K562 (cell line): ENCODE data around the gene TSEN54. TPM values are rescaled to one million over a fixed set of nuclear protein-coding genes. Genes with fewer than 3 reads are reported as not detected.

Source experiments
- CBX2 ChIP-seq: fragments of 200-600 bp; sonication (generic); IDR thresholded peaks from one replicate; pipeline ENCODE4 v1.6.1; 2012; ENCODE audit warnings: mild to moderate bottlenecking, low read length, inconsistent platforms; ENCODE audit not compliant: insufficient read depth, poor library complexity, severe bottlenecking
- HDGF ChIP-seq: fragments of 450-650 bp; IDR thresholded peaks from 2 replicates; pipeline ENCODE4 v1.6.1; 2016
- HMG20A ChIP-seq: fragments of 450-650 bp; formaldehyde crosslinking; conservative IDR thresholded peaks from 2 replicates; pipeline ENCODE4 v1.4.0; 2020; ENCODE audit warnings: mild to moderate bottlenecking, mixed read lengths
- SIN3B ChIP-seq: fragments of 450-650 bp; IDR thresholded peaks from 2 replicates; pipeline ENCODE4 v1.6.1; 2017; ENCODE audit warnings: low read depth, mild to moderate bottlenecking, moderate library complexity
- TAF9B ChIP-seq: fragments of 450-650 bp; IDR thresholded peaks from 2 replicates; pipeline ENCODE4 v1.6.1; 2018; ENCODE audit warnings: mild to moderate bottlenecking; ENCODE audit not compliant: partially characterized antibody
- polyA plus RNA-seq, 8 experiments: library from polyadenylated mRNA; depleted of rRNA in 4 of 8; stranded (reverse) in 5 of 8; unstranded in 3 of 8; fragments of >200 nt; fragmentation: Nextera tagmentation in 2 of 8; fragmentation: Illumina TruSeq in 1 of 8; extraction: Ambion mirVana in 2 of 8; extraction: Trizol in 1 of 8; gene quantifications; 2 replicates each; pipeline versions ENCODE4 v1.2.1 to v1.2.3, GENCODE V29; 2011 to 2014; ENCODE audit warnings: inconsistent platforms in 1 of 8, missing spikeins in 1 of 8
- total RNA-seq, 7 experiments: library from RNA; depleted of rRNA in 6 of 7; stranded (reverse); fragments of >200 nt in 6 of 7; fragmentation: Illumina TruSeq in 2 of 7; extraction: Trizol in 2 of 7; gene quantifications; 2 replicates each; pipeline versions ENCODE4 v1.2.1 to v1.2.3, GENCODE V29; 2011 to 2021; ENCODE audit warnings: low replicate concordance in 1 of 7
- TF ChIP-seq, protein P1 (sequence below): fragments of 250-450 bp; sonication (Bioruptor Pico); IDR thresholded peaks from 2 replicates; pipeline ENCODE4 v1.4.0; 2020; ENCODE audit warnings: mild to moderate bottlenecking, moderate library complexity

The TSEN54 gene
- total and polyA plus RNA-seq, 9 of the 15 experiments (the other 6 are each of a cell fraction or from before 2014, with no cell fraction given) = 5.9 to 64.3 (median 48.9) TPM

DNA sequence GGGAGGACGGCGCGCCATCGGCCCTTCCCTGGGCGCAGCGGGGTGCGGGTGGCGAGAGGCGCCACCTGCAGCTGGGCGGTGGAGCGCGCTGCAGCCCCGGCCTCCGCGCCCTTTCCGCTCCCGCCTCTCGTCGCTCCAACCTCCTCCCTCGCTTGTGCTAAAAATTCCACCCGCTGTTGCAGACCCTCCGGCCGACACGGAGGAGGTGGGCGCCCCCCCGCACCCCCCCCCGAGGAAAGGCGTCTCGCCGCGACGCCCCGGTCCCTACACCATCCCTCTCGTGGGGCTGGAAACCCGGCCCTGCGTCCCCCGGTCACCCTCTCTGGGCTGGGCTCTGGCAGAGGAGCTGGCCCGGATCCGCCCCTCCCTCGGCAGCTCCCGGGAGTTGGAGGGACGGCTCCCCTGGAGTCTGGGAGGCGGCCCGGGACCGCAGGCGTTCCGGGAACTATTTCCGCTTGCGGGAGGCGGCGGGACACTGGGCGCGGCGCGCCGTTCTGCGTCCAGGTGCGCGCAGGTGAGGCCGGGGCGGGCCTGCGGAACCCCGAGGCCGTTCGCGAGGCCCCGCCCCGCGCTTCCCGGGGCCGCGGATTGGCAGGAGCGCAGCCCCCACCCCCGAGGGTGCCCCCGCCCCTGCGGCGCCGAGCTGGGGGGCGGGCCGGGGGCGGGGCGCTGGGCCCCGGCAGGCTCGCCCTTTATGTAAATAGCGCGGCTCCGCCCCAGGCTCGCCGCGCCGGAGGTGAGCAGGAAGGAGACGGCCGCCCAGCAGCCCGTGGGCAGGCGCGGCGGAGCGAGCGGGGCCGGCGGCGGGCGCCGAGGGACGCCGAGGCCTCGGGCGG, 8.9 kb downstream of the TSEN54 start, which contains the start of gene LLGL2 (continued):
- TF ChIP-seq, protein P1, sequence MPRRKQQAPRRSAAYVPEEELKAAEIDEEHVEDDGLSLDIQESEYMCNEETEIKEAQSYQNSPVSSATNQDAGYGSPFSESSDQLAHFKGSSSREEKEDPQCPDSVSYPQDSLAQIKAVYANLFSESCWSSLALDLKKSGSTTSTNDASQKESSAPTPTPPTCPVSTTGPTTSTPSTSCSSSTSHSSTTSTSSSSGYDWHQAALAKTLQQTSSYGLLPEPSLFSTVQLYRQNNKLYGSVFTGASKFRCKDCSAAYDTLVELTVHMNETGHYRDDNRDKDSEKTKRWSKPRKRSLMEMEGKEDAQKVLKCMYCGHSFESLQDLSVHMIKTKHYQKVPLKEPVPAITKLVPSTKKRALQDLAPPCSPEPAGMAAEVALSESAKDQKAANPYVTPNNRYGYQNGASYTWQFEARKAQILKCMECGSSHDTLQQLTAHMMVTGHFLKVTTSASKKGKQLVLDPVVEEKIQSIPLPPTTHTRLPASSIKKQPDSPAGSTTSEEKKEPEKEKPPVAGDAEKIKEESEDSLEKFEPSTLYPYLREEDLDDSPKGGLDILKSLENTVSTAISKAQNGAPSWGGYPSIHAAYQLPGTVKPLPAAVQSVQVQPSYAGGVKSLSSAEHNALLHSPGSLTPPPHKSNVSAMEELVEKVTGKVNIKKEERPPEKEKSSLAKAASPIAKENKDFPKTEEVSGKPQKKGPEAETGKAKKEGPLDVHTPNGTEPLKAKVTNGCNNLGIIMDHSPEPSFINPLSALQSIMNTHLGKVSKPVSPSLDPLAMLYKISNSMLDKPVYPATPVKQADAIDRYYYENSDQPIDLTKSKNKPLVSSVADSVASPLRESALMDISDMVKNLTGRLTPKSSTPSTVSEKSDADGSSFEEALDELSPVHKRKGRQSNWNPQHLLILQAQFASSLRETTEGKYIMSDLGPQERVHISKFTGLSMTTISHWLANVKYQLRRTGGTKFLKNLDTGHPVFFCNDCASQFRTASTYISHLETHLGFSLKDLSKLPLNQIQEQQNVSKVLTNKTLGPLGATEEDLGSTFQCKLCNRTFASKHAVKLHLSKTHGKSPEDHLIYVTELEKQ (CRISPR knock-in tag) = no peak
- no peak for TF ChIP-seq TAF9B
- no peak for TF ChIP-seq CBX2
- no peak; the same call in 1 of the 2 replicates for TF ChIP-seq SIN3B
- TF ChIP-seq HMG20A (CRISPR knock-in tag) = no peak
- no peak for TF ChIP-seq HDGF
